Caki2 (cell line): ENCODE results near the gene LCOR. TPM values are rescaled to one million over a fixed set of nuclear protein-coding genes. Genes with fewer than 3 reads are reported as not detected.

Experiments
- DNase-seq: peaks from one replicate; pipeline ENCODE4 v3.0.0-alpha.2; 2015; ENCODE audit warnings: low read depth
- in situ Hi-C: cut with HindIII; loops from 2 replicates; pipeline ENCODE4 v1.10.0; 2016; ENCODE audit warnings: low sequenced_read_pairs, low pct_unique_long_range_greater_than_20kb, mixed read lengths
- total RNA-seq: library from RNA; depleted of rRNA; stranded (reverse); fragments of >200 nt; shearing (Covaris generic); gene quantifications from 2 replicates; pipeline ENCODE4 v1.2.3, GENCODE V29; 2014; ENCODE audit warnings: low replicate concordance

The LCOR gene
- total RNA-seq, 1 experiment from 2014 or later, result 9.7 TPM

- no peak for DNase-seq
- in situ Hi-C loops, result no loop called here
These were observed 132.0 kb downstream of the LCOR start for GRCh38 chr10:96964131-96964530.

GRCh38 chr10:96967847-96968246 is 135.7 kb downstream of the LCOR start:
- DNase-seq, result no peak
- in situ Hi-C loops, result no loop called here

- in situ Hi-C loops, result no loop called here
- peak; percentile 25 for DNase-seq
These were observed 136.8 kb downstream of the LCOR start for GRCh38 chr10:96968682-96969423.

- no peak for DNase-seq
- in situ Hi-C loops, result no loop called here
These were observed 139.2 kb downstream of the LCOR start for GRCh38 chr10:96971324-96971723.

- in situ Hi-C loops, result no loop called here
- no peak for DNase-seq
These were observed 140.2 kb downstream of the LCOR start for GRCh38 chr10:96972264-96972663.

- DNase-seq, result peak; percentile 10
- in situ Hi-C loops, result no loop called here
These were observed 142.0 kb downstream of the LCOR start for GRCh38 chr10:96973809-96974747.

- in situ Hi-C loops, result no loop called here
- no peak for DNase-seq
These were observed 143.0 kb downstream of the LCOR start for GRCh38 chr10:96975136-96975535.

- no peak for DNase-seq
- in situ Hi-C loops, result no loop called here
These were observed 146.6 kb downstream of the LCOR start for GRCh38 chr10:96978621-96979154.

- in situ Hi-C loops, result no loop called here
- no peak for DNase-seq
These were observed 150.2 kb downstream of the LCOR start for GRCh38 chr10:96982149-96982930.

GRCh38 chr10:96984541-96985131 is 152.5 kb downstream of the LCOR start:
- in situ Hi-C loops, result no loop called here
- DNase-seq, result no peak

- no peak for DNase-seq
- in situ Hi-C loops, result no loop called here
These were observed 154.2 kb downstream of the LCOR start for GRCh38 chr10:96986200-96986856.

GRCh38 chr10:96987141-96987841 is 155.2 kb downstream of the LCOR start:
- in situ Hi-C loops, result no loop called here

GRCh38 chr10:96987842-96988175 is 155.7 kb downstream of the LCOR start:
- no peak for DNase-seq
- in situ Hi-C loops, result no loop called here

More at GRCh38 chr10:96987141-96987841, 155.2 kb downstream of the LCOR start:
- no peak for DNase-seq

GRCh38 chr10:96988426-96988825 is 156.3 kb downstream of the LCOR start:
- in situ Hi-C loops, result no loop called here
- DNase-seq, result peak; percentile 45

- no peak for DNase-seq
These were observed 159.3 kb downstream of the LCOR start for GRCh38 chr10:96991313-96991841.

GRCh38 chr10:96992721-96993120 is 160.6 kb downstream of the LCOR start:
- no peak for DNase-seq
- in situ Hi-C loops, result no loop called here

More at GRCh38 chr10:96991313-96991841, 159.3 kb downstream of the LCOR start:
- in situ Hi-C loops, result no loop called here

GRCh38 chr10:96995851-96996250 is 163.8 kb downstream of the LCOR start:
- in situ Hi-C loops, result no loop called here
- DNase-seq, result no peak
